Measurements from ENCODE around the gene CYP11A1.

CYP11A1 gene

GRCh38 chr15:74382004-74382816 lies 14.8 kb upstream of the CYP11A1 start:
- 0 out of 4 replicates have a peak, but pooled peaks of 1 of the 2 experiments have one; percentile 9 for TF ChIP-seq REST (IDR thresholded peaks at IDR 0.05; ENCODE audit: insufficient read depth in 1 of 2, low read depth in 2 of 2, low read length in 2 of 2)
- no peak for TF ChIP-seq SIN3A (IDR thresholded peaks at IDR 0.05; ENCODE audit: borderline replicate concordance, insufficient read depth, low read length)
- peak; percentile 39 for TF ChIP-seq FOXP2 (optimal IDR thresholded peaks at IDR 0.05; ENCODE audit: borderline replicate concordance, extremely low read depth, extremely low read length, insufficient read depth)

- TF ChIP-seq SIN3A (IDR thresholded peaks at IDR 0.05; ENCODE audit: borderline replicate concordance, insufficient read depth, low read length) (no peak), REST (IDR thresholded peaks at IDR 0.05; ENCODE audit: insufficient read depth in 1 of 2, low read depth in 2 of 2, low read length in 2 of 2) (no peak), FOXP2 (optimal IDR thresholded peaks at IDR 0.05; ENCODE audit: borderline replicate concordance, extremely low read depth, extremely low read length, insufficient read depth) (no peak), TAF1 (IDR thresholded peaks at IDR 0.05; ENCODE audit: borderline replicate concordance, insufficient read depth, low read length) (no peak), POLR2AphosphoS5 (IDR thresholded peaks at IDR 0.05; ENCODE audit: low read depth, low read length) (no peak)
Measured at GRCh38 chr15:74381481-74381880, 14.0 kb upstream of the CYP11A1 start.

GRCh38 chr15:74381190-74381453 lies 13.7 kb upstream of the CYP11A1 start:
- TF ChIP-seq POLR2AphosphoS5 (IDR thresholded peaks at IDR 0.05; ENCODE audit: low read depth, low read length), result no peak
- no peak for TF ChIP-seq FOXP2 (optimal IDR thresholded peaks at IDR 0.05; ENCODE audit: borderline replicate concordance, extremely low read depth, extremely low read length, insufficient read depth)
- TF ChIP-seq REST (IDR thresholded peaks at IDR 0.05; ENCODE audit: insufficient read depth in 1 of 2, low read depth in 2 of 2, low read length in 2 of 2), result no peak
- TF ChIP-seq TAF1 (IDR thresholded peaks at IDR 0.05; ENCODE audit: borderline replicate concordance, insufficient read depth, low read length), result no peak
- TF ChIP-seq SIN3A (IDR thresholded peaks at IDR 0.05; ENCODE audit: borderline replicate concordance, insufficient read depth, low read length), result no peak

- TF ChIP-seq SIN3A (IDR thresholded peaks at IDR 0.05; ENCODE audit: borderline replicate concordance, insufficient read depth, low read length) (no peak), TAF1 (IDR thresholded peaks at IDR 0.05; ENCODE audit: borderline replicate concordance, insufficient read depth, low read length) (no peak), FOXP2 (optimal IDR thresholded peaks at IDR 0.05; ENCODE audit: borderline replicate concordance, extremely low read depth, extremely low read length, insufficient read depth) (no peak), POLR2AphosphoS5 (IDR thresholded peaks at IDR 0.05; ENCODE audit: low read depth, low read length) (no peak), REST (IDR thresholded peaks at IDR 0.05; ENCODE audit: insufficient read depth in 1 of 2, low read depth in 2 of 2, low read length in 2 of 2) (no peak)
Measured at GRCh38 chr15:74380361-74381189, 13.1 kb upstream of the CYP11A1 start.
